Activated naive CD4-positive, alpha-beta T cell treated with anti-CD3 and anti-CD28 coated beads, Interleukin-2, amount 50 U/mL, for 24 hours (primary cell): ENCODE data around the gene PLA2G5.
"Not testable (repeated sequence)": the region's sequence is repeated elsewhere in the genome, so short reads cannot be mapped to it uniquely, and the experiment has no call there.

Experiments used
- H3K27ac Mint-ChIP-seq: one replicate; pipeline ENCODE4 v1.8.0; 2021; ENCODE audit warnings: mild to moderate bottlenecking, mixed read lengths
- H3K27me3 Mint-ChIP-seq: one replicate; pipeline ENCODE4 v1.8.0; 2021; ENCODE audit warnings: mixed read lengths
- H3K36me3 Mint-ChIP-seq: one replicate; pipeline ENCODE4 v1.8.0; 2021; ENCODE audit warnings: mixed read lengths
- H3K4me1 Mint-ChIP-seq: one replicate; pipeline ENCODE4 v1.8.0; 2021; ENCODE audit warnings: mixed read lengths
- H3K4me3 Mint-ChIP-seq: one replicate; pipeline ENCODE4 v1.8.0; 2021; ENCODE audit warnings: mild to moderate bottlenecking, mixed read lengths
- H3K9me3 Mint-ChIP-seq: one replicate; pipeline ENCODE4 v1.8.0; 2021; ENCODE audit warnings: mixed read lengths

PLA2G5 gene

GRCh38 chr1:20114021-20114648, 44.1 kb downstream of the PLA2G5 start:
- Mint-ChIP-seq H3K9me3 (no peaks in the 10 kb centered on the region), H3K27me3 (peaks cover 7% of the 10 kb centered on the region), H3K4me3 (no peak overlapping the region), H3K27ac (no peak overlapping the region), H3K4me1 (no peaks in the 10 kb centered on the region), H3K36me3 (no peaks in the 10 kb centered on the region)

- Mint-ChIP-seq H3K27ac (no peak overlapping the region), H3K4me3 (no peak overlapping the region), H3K9me3 (no peaks in the 10 kb centered on the region), H3K4me1 (no peaks in the 10 kb centered on the region), H3K36me3 (no peaks in the 10 kb centered on the region), H3K27me3 (peaks cover 10% of the 10 kb centered on the region)
These were observed 45.5 kb downstream of the PLA2G5 start for GRCh38 chr1:20115479-20115878.

GRCh38 chr1:20115916-20116315, 45.9 kb downstream of the PLA2G5 start:
- H3K4me3 Mint-ChIP-seq = no peak overlapping the region
- H3K4me1 Mint-ChIP-seq = no peaks in the 10 kb centered on the region
- H3K27ac Mint-ChIP-seq = no peak overlapping the region

GRCh38 chr1:20117236-20117635, 47.2 kb downstream of the PLA2G5 start:
- no peaks in the 10 kb centered on the region for H3K36me3 Mint-ChIP-seq
- H3K9me3 Mint-ChIP-seq = no peaks in the 10 kb centered on the region
- no peaks in the 10 kb centered on the region for H3K4me1 Mint-ChIP-seq
- H3K4me3 Mint-ChIP-seq = no peak overlapping the region
- peaks cover 15% of the 10 kb centered on the region for H3K27me3 Mint-ChIP-seq
- H3K27ac Mint-ChIP-seq = no peak overlapping the region

More at GRCh38 chr1:20115916-20116315, 45.9 kb downstream of the PLA2G5 start:
- Mint-ChIP-seq H3K27me3 (peaks cover 12% of the 10 kb centered on the region), H3K36me3 (no peaks in the 10 kb centered on the region), H3K9me3 (no peaks in the 10 kb centered on the region)

GRCh38 chr1:20119347-20119746, 49.4 kb downstream of the PLA2G5 start, which contains the start of gene PLA2G2D:
Gene PLA2G2D (minus strand): TSS chr1:20119536. CDS start chr1:20119498, 38 bp downstream.
- Mint-ChIP-seq H3K4me1 (no peaks in the 10 kb centered on the region), H3K9me3 (no peaks in the 10 kb centered on the region), H3K36me3 (no peaks in the 10 kb centered on the region), H3K27me3 (peaks cover 12% of the 10 kb centered on the region), H3K27ac (no peak within 1 kb of the TSS), H3K4me3 (no peak within 1 kb of the TSS)

- H3K36me3 Mint-ChIP-seq = no peaks in the 10 kb centered on the region
- no peaks in the 10 kb centered on the region for H3K4me1 Mint-ChIP-seq
- H3K27me3 Mint-ChIP-seq = peaks cover 10% of the 10 kb centered on the region
- no peak overlapping the region for H3K4me3 Mint-ChIP-seq
- H3K27ac Mint-ChIP-seq = no peak overlapping the region
- no peaks in the 10 kb centered on the region for H3K9me3 Mint-ChIP-seq
These were observed 50.8 kb downstream of the PLA2G5 start for GRCh38 chr1:20120796-20121195.

- no peaks in the 10 kb centered on the region for H3K4me1 Mint-ChIP-seq
- H3K27ac Mint-ChIP-seq = no peak overlapping the region
- peaks cover 8% of the 10 kb centered on the region for H3K27me3 Mint-ChIP-seq
- no peaks in the 10 kb centered on the region for H3K9me3 Mint-ChIP-seq
- peaks cover 3% of the 10 kb centered on the region for H3K36me3 Mint-ChIP-seq
- no peak overlapping the region for H3K4me3 Mint-ChIP-seq
These were observed 53.9 kb downstream of the PLA2G5 start for GRCh38 chr1:20123722-20124455.

GRCh38 chr1:20124456-20125057, 54.6 kb downstream of the PLA2G5 start:
- Mint-ChIP-seq H3K4me3 (no peak overlapping the region), H3K27ac (no peak overlapping the region), H3K9me3 (no peaks in the 10 kb centered on the region), H3K36me3 (peaks cover 3% of the 10 kb centered on the region), H3K4me1 (no peaks in the 10 kb centered on the region), H3K27me3 (peaks cover 8% of the 10 kb centered on the region)

GRCh38 chr1:20125100-20125499, 55.1 kb downstream of the PLA2G5 start:
- Mint-ChIP-seq H3K27ac (no peak overlapping the region), H3K4me3 (no peak overlapping the region), H3K9me3 (no peaks in the 10 kb centered on the region), H3K27me3 (peaks cover 5% of the 10 kb centered on the region), H3K36me3 (peaks cover 3% of the 10 kb centered on the region), H3K4me1 (no peaks in the 10 kb centered on the region)

GRCh38 chr1:20126041-20126805, 56.2 kb downstream of the PLA2G5 start:
- H3K27me3 Mint-ChIP-seq = peaks cover under 1% of the 10 kb centered on the region
- no peak overlapping the region for H3K4me3 Mint-ChIP-seq
- peaks cover 3% of the 10 kb centered on the region for H3K36me3 Mint-ChIP-seq
- no peaks in the 10 kb centered on the region for H3K9me3 Mint-ChIP-seq
- H3K27ac Mint-ChIP-seq = no peak overlapping the region
- H3K4me1 Mint-ChIP-seq = no peaks in the 10 kb centered on the region

- H3K27me3 Mint-ChIP-seq = no peaks in the 10 kb centered on the region
- H3K36me3 Mint-ChIP-seq = peaks cover 3% of the 10 kb centered on the region
- no peaks in the 10 kb centered on the region for H3K4me1 Mint-ChIP-seq
- H3K9me3 Mint-ChIP-seq = no peaks in the 10 kb centered on the region
- no peak overlapping the region for H3K27ac Mint-ChIP-seq
- H3K4me3 Mint-ChIP-seq = no peak overlapping the region
These were observed 56.9 kb downstream of the PLA2G5 start for GRCh38 chr1:20126806-20127440.

GRCh38 chr1:20130518-20130917, 60.5 kb downstream of the PLA2G5 start:
- not testable (repeated sequence) for H3K4me3 Mint-ChIP-seq, H3K36me3 Mint-ChIP-seq, H3K9me3 Mint-ChIP-seq, H3K27me3 Mint-ChIP-seq, H3K27ac Mint-ChIP-seq, H3K4me1 Mint-ChIP-seq

- Mint-ChIP-seq H3K9me3 (no peaks in the 10 kb centered on the region), H3K36me3 (no peaks in the 10 kb centered on the region), H3K4me3 (no peak overlapping the region), H3K27me3 (peaks cover 17% of the 10 kb centered on the region), H3K27ac (no peak overlapping the region), H3K4me1 (no peaks in the 10 kb centered on the region)
These were observed 65.0 kb downstream of the PLA2G5 start for GRCh38 chr1:20134995-20135394.

- Mint-ChIP-seq H3K36me3 (no peaks in the 10 kb centered on the region), H3K4me1 (no peaks in the 10 kb centered on the region), H3K27ac (no peak overlapping the region), H3K27me3 (peaks cover 17% of the 10 kb centered on the region), H3K9me3 (no peaks in the 10 kb centered on the region), H3K4me3 (no peak overlapping the region)
These were observed 66.3 kb downstream of the PLA2G5 start for GRCh38 chr1:20136249-20136648.

- Mint-ChIP-seq H3K4me1 (no peaks in the 10 kb centered on the region), H3K9me3 (no peaks in the 10 kb centered on the region), H3K27me3 (peaks cover 17% of the 10 kb centered on the region), H3K36me3 (no peaks in the 10 kb centered on the region), H3K27ac (no peak overlapping the region), H3K4me3 (no peak overlapping the region)
These were observed 67.1 kb downstream of the PLA2G5 start for GRCh38 chr1:20137055-20137454.
